IPS-NIHi11 (cell line): ENCODE data around the gene CRYBA2.

Experiments
- DNase-seq: peaks from one replicate; pipeline ENCODE4 v3.0.0; 2012; ENCODE audit warnings: mixed read lengths, low spot score

Gene CRYBA2

DNA sequence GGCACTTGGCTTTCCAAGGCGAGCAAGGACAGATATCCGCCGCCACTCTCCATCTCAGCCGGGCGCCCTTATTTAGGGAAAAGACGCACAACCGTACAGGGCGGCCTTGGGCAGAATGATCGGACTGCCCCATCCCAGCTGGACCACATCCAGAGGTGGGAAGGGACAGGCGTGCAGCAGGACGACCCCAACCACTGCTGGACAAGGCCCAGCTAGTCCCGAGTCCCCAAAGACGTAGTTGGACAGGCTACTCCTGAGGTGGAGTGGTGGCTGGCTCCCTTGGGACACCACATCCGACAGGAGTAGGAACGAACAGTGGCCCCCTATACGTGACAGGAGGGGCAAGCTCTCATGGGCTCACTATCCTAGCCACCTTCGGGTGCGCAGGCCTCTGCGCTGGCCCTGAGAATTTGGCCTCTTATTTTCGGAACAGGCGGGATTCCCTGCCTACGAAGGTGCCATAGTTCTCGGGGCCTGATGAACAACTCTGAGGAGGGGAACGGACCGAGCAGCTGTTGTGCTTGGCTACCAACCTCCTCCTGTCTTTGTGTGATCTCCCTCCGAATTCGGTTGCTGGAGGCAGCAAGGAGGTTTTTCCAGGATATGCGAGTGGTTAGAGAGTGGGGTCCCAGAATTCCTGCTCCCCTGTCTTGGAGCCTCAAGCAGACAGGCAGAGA is 10.5 kb downstream of the CRYBA2 start:
- no peak for DNase-seq

DNA sequence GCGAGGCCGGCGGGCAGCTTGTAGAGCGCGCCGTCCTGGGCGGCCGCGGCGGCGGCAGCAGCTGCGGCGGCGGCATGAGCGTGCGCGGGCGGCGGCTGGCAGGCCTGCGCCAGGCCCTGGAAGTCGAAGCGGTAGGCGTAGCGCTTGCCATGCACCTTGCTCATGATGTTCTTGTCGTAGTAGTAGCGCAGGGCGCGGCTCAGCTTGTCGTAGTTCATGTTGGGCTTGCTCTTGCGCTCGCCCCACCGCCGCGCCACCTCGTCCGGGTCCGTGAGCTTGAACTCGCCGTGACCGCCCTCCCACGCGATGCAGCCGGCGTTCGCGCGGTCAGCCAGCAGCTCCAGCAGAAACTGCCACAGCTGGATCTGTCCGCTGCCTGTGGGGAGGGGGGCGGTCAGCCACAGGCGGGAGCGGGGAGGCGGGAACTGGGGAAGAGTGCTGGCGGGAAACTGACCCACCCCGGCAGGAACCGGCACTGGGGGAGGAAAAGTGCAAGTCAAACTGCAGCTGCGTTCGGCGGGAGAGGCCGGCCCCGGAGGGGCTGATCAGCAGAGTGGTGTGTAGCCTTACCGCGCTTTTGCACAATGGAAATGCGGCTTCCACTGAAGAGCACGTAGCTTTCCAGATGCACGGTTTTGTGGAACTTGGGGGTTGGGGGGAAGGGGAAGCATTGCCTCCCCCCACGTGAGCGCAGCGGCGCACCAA is 11.2 kb downstream of the CRYBA2 start:
- no peak for DNase-seq

GRCh38 chr2:218981390-218981880 is 11.8 kb downstream of the CRYBA2 start:
- DNase-seq = no peak

GRCh38 chr2:218980735-218981389 is 12.4 kb downstream of the CRYBA2 start:
- no peak for DNase-seq

DNA sequence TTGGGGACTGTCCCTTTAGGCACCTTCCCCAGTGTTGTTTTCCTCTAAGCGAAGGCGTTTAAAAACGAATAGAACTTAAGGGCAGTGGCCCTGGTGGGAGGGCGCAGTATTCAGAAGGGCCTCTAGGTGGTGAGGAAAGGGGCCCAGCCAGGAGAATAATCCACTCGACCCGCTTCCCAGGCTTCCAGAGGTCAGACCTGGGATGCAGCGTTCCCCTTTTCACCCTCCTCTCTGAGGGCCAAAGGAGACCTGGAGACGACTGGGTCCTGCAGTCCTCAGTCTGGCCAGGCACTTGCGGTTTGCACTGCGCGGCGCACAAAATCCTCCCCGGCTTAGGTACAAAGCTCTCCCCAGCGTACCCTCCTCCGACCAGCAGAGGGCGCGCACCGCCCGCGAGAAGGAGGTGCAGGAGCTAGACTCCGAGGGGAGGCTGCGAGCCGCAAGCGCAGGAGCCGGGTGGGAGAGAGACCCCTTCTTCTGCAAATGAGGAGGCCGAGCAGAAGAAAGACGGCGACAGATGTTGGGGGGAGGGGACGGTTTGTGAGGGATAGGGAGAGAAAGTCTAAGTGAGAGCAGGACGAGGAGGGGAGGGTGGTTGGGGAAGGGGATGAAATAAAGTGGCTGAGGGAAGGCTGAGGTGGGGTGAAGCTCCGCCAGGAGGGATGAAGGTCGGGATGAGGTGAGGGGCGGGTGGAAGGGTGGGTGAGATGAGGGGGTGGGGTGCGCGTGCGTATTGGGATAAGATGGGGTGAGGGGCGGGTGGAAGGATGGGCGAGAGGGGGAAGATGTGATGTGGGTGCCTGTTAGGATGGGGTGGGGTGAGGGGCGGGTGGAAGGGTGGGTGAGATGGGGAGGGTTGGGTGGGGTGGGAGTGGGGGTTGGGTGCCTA is 13.1 kb downstream of the CRYBA2 start:
- peak; percentile 84 for DNase-seq

DNA sequence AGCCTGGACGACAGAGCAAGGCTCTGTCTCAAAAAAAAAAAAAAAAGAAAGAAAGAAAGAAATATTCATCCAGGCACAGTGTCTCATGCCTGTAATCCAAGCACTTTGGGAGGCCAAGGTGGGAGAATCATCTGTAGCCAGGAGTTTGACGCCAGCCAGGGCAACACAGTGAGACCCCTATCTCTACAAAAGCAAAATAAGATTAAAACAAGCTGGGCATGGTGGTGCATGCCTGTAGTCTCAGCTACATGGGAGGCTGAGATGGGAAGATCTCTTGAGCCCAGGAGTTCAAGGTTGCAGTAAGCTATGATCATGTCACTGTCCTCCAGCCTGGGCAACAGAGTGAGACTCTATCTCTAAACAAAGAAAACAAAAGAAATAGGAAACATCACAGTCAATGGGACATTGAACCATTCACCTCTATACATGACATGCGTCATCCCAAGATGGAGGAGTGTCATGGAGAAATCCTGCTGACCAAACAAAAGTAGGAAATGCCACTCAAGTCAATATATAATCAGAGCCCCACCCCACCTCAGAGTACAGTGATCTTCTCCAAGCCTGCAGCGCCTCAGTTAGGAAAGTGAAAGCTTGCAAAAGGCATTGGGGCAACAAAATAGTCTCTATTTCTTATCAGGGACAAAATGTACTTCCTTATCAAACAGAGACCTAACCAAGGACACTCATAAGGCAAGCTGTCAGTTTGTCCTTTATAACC is 18.0 kb downstream of the CRYBA2 start:
- DNase-seq = no peak

DNA sequence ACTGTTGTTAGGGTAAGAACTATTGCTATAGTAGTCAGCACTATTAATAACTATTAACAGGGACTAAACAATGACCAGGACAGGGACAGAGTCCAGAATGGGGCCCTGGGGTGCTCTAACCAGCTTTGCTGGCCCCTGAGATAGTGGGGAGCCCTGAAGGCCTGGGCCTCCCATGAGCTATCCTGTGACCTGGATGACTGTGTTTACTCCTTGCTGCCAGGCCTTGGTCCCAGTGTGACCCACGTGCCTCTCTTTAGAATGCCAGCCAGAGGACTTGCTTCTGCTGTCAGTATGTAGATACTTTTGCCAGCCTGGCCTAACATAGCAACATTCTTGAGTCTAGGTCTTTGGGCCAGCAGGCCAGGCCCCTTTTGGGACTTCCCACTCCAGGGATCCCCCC is 22.3 kb downstream of the CRYBA2 start:
- no peak for DNase-seq

DNA sequence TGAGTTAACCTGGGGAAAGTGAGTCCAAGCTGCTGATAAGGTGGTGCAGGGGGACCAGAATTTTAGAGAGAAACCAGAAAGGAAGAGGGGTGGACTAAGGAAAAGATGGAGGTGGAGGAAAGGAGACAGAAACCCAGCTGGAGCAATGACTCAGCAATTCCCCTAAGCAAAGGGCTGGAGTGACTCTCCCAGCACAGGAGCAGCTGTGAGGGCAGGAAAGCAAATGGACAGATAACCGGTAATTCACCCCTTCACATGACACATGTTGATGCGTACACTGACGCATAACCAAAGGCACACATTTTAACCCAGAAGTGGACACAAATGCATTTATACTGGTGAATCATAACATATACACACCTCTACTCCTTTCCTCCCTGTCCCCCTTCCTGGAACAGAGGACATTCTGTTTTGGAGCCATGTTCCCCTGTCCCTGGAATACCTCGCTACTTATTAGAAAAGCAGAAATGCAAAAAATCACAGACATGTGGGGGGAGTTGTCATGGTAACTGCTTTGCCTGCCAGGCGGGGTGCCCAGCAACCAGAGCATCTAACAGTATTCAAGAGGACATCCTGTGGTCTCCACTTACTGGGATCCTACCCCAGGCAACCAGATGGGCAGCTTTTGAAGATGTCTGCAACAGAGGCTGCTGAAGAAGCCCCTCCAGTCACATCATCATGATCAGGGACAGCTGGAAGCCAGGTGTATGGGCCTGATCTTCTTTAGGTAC is 29.0 kb downstream of the CRYBA2 start:
- DNase-seq = no peak

GRCh38 chr2:218963601-218964000 is 29.6 kb downstream of the CRYBA2 start:
- no peak for DNase-seq

DNA sequence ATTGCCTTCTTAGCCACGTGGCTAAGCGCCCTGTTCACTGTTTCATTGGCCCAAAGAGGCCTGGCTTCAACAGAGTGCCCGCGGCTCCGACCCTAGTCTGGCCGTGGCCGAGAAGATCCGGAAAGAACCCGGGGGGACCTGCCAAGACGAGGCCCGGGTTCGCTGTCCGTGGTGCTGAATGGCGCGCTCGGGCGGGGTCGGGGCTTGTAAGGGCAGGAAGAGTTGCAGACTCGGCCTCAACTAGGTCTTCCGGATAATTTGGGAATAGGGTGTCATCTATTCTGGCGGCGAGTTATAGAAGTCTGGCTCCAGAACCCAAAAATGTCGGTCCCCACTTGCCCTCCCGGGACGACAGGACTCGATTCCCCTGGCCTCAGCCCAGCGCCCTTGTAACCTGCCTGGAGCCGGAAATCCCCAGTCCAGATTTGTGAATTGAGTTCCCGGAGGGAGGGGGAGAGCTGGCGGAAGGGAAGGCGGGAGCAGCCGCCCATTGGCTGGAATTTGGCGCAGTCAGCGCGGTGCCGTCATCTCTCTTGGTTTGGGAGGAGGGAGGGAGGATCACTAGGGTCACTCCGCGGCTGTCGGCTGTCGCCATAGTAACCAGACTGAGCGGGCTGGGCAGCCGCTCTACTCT is 30.2 kb downstream of the CRYBA2 start:
- peak; percentile 93 for DNase-seq

GRCh38 chr2:218961651-218962570 is 31.3 kb downstream of the CRYBA2 start:
- peak; percentile 78 for DNase-seq

DNA sequence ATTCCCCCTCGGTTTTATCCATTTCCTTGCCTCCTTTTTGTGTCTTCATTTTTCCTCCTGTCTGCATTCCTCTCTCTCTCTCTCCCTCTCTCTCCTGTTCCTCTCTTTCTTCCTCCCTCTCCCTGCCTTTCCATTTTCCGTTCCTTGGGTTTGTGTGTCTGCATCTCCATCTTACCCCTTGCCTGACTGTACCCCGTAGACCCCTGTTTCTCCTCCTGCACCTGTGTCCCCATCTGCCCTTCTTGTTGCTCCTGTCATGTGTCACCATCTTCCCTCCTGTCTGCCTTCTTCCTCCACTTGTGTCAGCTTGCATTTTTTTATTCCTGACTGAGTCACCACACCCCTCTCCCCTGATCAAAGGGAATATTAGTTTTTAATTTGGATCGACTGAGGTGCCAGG is 32.0 kb downstream of the CRYBA2 start:
- DNase-seq = no peak

DNA sequence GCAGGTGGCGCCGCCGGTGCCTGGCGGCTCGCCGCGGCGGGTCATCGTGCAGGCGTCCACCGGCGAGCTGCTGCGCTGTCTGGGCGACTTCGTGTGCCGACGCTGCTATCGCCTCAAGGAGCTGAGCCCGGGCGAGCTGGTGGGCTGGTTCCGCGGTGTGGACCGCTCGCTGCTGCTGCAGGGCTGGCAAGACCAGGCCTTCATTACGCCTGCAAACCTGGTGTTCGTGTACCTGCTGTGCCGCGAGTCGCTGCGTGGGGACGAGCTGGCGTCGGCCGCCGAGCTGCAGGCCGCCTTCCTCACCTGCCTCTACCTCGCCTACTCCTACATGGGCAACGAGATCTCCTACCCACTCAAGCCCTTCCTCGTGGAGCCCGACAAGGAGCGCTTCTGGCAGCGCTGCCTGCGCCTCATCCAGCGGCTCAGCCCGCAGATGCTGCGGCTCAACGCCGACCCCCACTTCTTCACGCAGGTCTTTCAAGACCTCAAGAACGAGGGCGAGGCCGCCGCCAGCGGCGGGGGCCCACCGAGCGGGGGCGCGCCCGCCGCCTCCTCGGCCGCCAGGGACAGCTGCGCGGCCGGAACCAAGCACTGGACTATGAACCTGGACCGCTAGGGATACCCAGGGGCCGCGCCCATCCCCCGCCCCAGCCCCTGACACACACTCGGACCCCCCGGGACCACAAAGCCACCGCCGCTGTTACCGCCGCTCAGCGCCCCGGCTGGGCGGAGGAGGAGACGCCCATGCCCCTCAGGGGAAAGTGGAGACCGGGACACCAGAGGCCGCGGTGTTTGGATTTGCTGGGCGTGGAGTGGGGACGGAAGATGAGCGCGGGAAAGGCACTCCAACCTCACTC is 32.7 kb downstream of the CRYBA2 start:
- DNase-seq = peak; percentile 7

- DNase-seq = peak; percentile 20
Measured at GRCh38 chr2:218959761-218960308, 33.4 kb downstream of the CRYBA2 start.

GRCh38 chr2:218959141-218959731 is 34.0 kb downstream of the CRYBA2 start, which contains the start of gene CDK5R2:
TSS of gene CDK5R2 (plus strand) at chr2:218959666. CDS start at chr2:218959821, 155 bp downstream.
- peak; percentile 99 for DNase-seq

DNA sequence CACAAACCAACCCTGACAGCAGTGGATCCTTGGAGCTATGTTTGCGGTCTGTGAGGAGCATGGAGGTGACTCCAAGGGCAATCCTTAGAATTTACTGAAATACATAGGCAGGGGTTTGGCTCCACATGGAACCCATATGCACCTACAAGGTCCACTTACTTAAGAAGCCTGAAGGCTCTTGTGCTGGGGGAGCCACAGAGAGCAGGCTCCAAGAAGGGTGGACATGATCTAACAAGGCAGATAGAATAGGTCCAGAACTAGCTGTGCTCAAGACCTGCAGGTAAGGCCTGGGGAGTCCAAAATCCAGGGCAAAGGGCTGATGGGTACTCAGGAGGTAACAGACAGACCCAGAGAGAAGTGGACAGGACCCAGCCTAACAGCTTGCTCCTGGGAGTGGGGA is 34.9 kb downstream of the CRYBA2 start:
- DNase-seq = no peak

GRCh38 chr2:218957671-218958070 is 35.6 kb downstream of the CRYBA2 start:
- no peak for DNase-seq
